H1 (cell line): ENCODE data around the gene SLFN12L. TPM values are rescaled to one million over a fixed set of nuclear protein-coding genes. Genes with fewer than 3 reads are reported as not detected.

ENCODE experiments used
- BRCA1 ChIP-seq: IDR thresholded peaks from 2 replicates; pipeline ENCODE4 v1.6.1; 2012; ENCODE audit warnings: low read depth, low read length, improper control_type of control experiment
- FOSL1 ChIP-seq: IDR thresholded peaks from 2 replicates; pipeline ENCODE4 v1.6.1; 2011; ENCODE audit warnings: mild to moderate bottlenecking, low read depth, low read length, moderate library complexity; ENCODE audit not compliant: insufficient read depth
- polyA plus RNA-seq, 7 experiments: library from polyadenylated mRNA; depleted of rRNA in 3 of 7; stranded (reverse) in 5 of 7; unstranded in 2 of 7; fragments of >200 nt in 5 of 7; fragments of 200-250 nt in 2 of 7; gene quantifications; 1 replicate in 5 of 7; 2 replicates in 1 of 7; 4 replicates in 1 of 7; pipeline versions ENCODE4 v1.2.1 to v1.2.3, GENCODE V29; 2011 to 2013; ENCODE audit warnings: missing spikeins in 2 of 7, mixed read lengths in 2 of 7
- total RNA-seq: library from RNA; stranded (reverse); fragmentation: NEBNext Ultra II Directional; extraction: Animal tissue kit (Norgen Biotek cat#: 25700); gene quantifications from 2 replicates; pipeline ENCODE4 v1.2.1, GENCODE V29; 2021

Gene SLFN12L
- total and polyA plus RNA-seq, 2 of the 8 experiments (the other 6 are each of a cell fraction or from before 2014, with no cell fraction given): not detected

DNA sequence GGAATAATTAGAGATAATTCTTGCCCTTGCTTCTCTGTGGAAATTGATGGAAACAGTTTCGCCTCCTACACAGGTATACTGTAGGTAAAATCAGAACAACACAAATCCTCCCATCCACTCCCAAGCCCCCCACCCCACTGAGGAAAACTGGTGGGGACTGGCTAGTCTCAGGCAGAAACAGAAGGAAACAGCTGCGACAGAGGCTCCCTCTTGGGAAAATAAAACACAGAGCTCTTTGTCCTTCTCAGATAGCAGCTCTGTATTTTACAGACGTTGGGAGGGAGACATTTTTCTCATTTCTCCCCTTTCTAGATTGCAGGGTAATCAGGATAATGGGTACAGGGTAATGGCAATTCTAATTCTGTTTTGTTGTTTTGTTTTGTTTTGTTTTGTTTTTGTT lies 90.0 kb downstream of the SLFN12L start (continued):
- TF ChIP-seq FOSL1 (no peak), BRCA1 (no peak)
- TF ChIP-seq, all 59 proteins: peak for 0
